Fibroblast of lung (primary cell): ENCODE data around the gene SPAG9. TPM values are rescaled to one million over a fixed set of nuclear protein-coding genes. Genes with fewer than 3 reads are reported as not detected.

Source experiments
- DNase-seq, 2 donors: peaks; one replicate each; pipeline versions ENCODE4 v3.0.0 to v3.0.0-alpha.2; 2010; ENCODE audit warnings: low read depth in 2 of 2
- H2AFZ ChIP-seq: 2 replicates; pipeline ENCODE4 v1.5.1; 2012; ENCODE audit warnings: low read length, control low read depth, inconsistent platforms
- H3K27ac ChIP-seq: 2 replicates; pipeline ENCODE4 v1.5.1; 2011; ENCODE audit warnings: low read length, control low read depth; ENCODE audit not compliant: insufficient read depth
- H3K27me3 ChIP-seq: 2 replicates; pipeline ENCODE4 v1.5.1; 2011; ENCODE audit warnings: mild to moderate bottlenecking, low read length; ENCODE audit not compliant: control insufficient read depth, insufficient read depth
- H3K36me3 ChIP-seq: 2 replicates; pipeline ENCODE4 v1.5.1; 2011; ENCODE audit warnings: low read length; ENCODE audit not compliant: control insufficient read depth, insufficient read depth
- H3K4me1 ChIP-seq: 2 replicates; pipeline ENCODE4 v1.5.1; 2011; ENCODE audit warnings: low read length; ENCODE audit not compliant: control insufficient read depth, insufficient read depth; ENCODE audit errors: extremely low read depth
- H3K4me2 ChIP-seq: 2 replicates; pipeline ENCODE4 v1.5.1; 2011; ENCODE audit warnings: low read length, control low read depth; ENCODE audit not compliant: insufficient read depth; ENCODE audit errors: extremely low read depth
- H3K4me3 ChIP-seq, 4 experiments: fragments of 200-600 bp in 1 of 4; sonication (generic) in 1 of 4; replicated peaks in 1 of 4; 2 replicates each; pipeline ENCODE4 v1.5.1; 2011 to 2016; ENCODE audit warnings: low read length in 4 of 4, low read depth in 3 of 4, mild to moderate bottlenecking in 3 of 4, control low read depth in 2 of 4, inconsistent platforms in 1 of 4, mixed read lengths in 1 of 4; ENCODE audit not compliant: insufficient read depth in 1 of 4; ENCODE audit errors: control extremely low read depth in 1 of 4
- H3K79me2 ChIP-seq: 2 replicates; pipeline ENCODE4 v1.5.1; 2012; ENCODE audit warnings: mild to moderate bottlenecking, low read length, inconsistent platforms; ENCODE audit not compliant: control insufficient read depth, insufficient read depth
- H3K9ac ChIP-seq: 2 replicates; pipeline ENCODE4 v1.5.1; 2011; ENCODE audit warnings: mild to moderate bottlenecking, low read length, control low read depth; ENCODE audit not compliant: insufficient read depth
- H3K9me3 ChIP-seq: 2 replicates; pipeline ENCODE4 v1.5.1; 2012; ENCODE audit warnings: low read depth, low read length; ENCODE audit not compliant: control insufficient read depth, insufficient read depth
- H4K20me1 ChIP-seq: 2 replicates; pipeline ENCODE4 v1.5.1; 2011; ENCODE audit warnings: low read length; ENCODE audit not compliant: control insufficient read depth, insufficient read depth; ENCODE audit errors: extremely low read depth
- EZH2 ChIP-seq: IDR thresholded peaks from 2 replicates; pipeline ENCODE4 v1.5.1; 2012; ENCODE audit warnings: low read length, control low read depth, mild to moderate bottlenecking; ENCODE audit errors: missing control alignments
- polyA plus RNA-seq, 2 donors: library from polyadenylated mRNA; depleted of rRNA in 1 of 2; stranded (reverse) in 1 of 2; unstranded in 1 of 2; fragments of >200 nt; gene quantifications; 2 replicates each; pipeline ENCODE4 v1.2.1, GENCODE V29; 2011 to 2012; ENCODE audit warnings: missing spikeins in 1 of 2
- total RNA-seq: library from RNA; depleted of rRNA; stranded (reverse); fragments of >200 nt; gene quantifications from 2 replicates; pipeline ENCODE4 v1.2.1, GENCODE V29; 2014
- TF ChIP-seq, protein P1 (sequence below), 2 donors: IDR thresholded peaks in 1 of 2; conservative IDR thresholded peaks in 1 of 2; 1 replicate in 1 of 2; 2 replicates in 1 of 2; pipeline ENCODE4 v1.5.1; 2011 to 2012; ENCODE audit warnings: low read length in 2 of 2, control low read depth in 1 of 2, inconsistent platforms in 1 of 2, low read depth in 1 of 2, mild to moderate bottlenecking in 1 of 2

SPAG9 gene
- total and polyA plus RNA-seq, 2 donors (not counting 1 experiment from before 2014, with no cell fraction given), result 49.8 to 126 TPM

DNA sequence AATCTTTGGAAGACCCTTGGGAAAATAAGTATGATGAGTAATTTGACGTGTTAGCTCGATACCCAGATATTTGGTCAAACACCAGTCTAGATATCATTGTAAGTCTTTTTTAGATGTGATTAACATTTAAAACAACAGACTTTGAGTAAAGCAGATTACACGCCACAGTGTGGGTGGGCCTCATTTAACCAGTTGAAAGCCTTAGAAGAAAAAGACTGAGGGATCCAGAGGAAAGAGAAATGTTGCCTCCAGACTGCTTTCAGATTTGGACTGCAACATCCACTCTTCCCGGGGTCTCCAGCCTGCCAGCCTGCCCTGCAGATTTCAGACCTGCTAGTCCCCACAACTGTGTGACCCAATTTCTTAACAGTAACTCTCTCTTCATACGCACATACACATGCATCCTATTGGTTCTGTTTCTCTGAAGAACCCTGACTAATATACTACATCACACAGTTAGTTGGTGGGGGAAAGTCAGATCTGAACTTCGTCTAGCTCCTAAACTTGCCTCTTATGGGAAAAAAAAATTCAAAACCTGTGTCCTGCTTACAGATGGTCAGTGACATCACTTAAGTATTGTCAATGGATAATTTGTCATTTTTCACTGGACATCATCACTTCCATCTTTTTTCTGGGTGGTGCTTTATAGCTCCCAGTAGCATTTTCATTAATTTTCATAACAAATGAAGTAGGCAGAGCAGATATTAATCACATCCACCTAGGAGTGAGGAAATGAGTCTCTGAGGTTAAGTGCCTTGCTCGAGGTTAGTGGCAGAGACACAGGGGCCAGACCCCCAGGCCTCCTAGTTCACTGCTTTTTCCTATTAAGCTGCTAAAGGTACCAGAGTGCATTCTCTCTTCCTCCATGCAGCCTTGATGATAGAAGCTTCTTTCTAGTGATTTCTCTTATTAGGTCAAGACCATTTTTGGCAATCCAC lies 146.8 kb downstream of the SPAG9 start:
- Histone ChIP-seq H3K4me1 (no peaks in the 10 kb centered on the region), H2AFZ (no peak overlapping the region), H3K9me3 (no peaks in the 10 kb centered on the region), H3K79me2 (no peaks in the 10 kb centered on the region), H3K36me3 (peaks cover 9% of the 10 kb centered on the region), H3K27me3 (no peaks in the 10 kb centered on the region), H3K4me3 (no peak overlapping the region), H3K4me2 (no peak overlapping the region), H4K20me1 (no peaks in the 10 kb centered on the region), H3K27ac (no peak overlapping the region), H3K9ac (no peak overlapping the region)
- no peak for DNase-seq
- TF ChIP-seq, protein P1, sequence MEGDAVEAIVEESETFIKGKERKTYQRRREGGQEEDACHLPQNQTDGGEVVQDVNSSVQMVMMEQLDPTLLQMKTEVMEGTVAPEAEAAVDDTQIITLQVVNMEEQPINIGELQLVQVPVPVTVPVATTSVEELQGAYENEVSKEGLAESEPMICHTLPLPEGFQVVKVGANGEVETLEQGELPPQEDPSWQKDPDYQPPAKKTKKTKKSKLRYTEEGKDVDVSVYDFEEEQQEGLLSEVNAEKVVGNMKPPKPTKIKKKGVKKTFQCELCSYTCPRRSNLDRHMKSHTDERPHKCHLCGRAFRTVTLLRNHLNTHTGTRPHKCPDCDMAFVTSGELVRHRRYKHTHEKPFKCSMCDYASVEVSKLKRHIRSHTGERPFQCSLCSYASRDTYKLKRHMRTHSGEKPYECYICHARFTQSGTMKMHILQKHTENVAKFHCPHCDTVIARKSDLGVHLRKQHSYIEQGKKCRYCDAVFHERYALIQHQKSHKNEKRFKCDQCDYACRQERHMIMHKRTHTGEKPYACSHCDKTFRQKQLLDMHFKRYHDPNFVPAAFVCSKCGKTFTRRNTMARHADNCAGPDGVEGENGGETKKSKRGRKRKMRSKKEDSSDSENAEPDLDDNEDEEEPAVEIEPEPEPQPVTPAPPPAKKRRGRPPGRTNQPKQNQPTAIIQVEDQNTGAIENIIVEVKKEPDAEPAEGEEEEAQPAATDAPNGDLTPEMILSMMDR (conservative IDR thresholded peaks at IDR 0.05 in 1 of 2, IDR thresholded peaks at IDR 0.05 in 1 of 2; ENCODE audit: low read depth in 1 of 2, low read length in 2 of 2), result no peak
- no peak for TF ChIP-seq EZH2

DNA sequence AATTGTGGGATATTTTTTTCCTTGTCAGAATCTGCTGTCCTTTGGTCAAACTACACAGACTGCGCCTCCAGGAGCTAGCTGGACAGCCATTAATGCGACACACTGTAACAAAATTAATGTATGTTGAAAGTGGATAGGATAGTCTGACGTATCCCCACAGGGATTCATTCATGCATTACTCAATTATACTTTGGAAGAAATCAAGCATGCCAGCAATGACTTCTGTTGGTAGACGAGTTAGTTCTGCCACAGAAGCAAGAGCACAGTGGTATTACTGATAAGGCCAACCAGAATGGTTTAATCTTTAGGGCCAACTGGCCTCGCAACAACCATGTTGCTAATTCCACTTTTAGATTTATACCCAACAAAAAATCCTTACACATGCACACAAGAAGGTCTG lies 148.1 kb downstream of the SPAG9 start:
- Histone ChIP-seq H3K36me3 (peaks cover 6% of the 10 kb centered on the region), H2AFZ (no peak overlapping the region), H3K4me1 (no peaks in the 10 kb centered on the region), H3K4me3 (no peak overlapping the region), H3K4me2 (no peak overlapping the region), H3K79me2 (no peaks in the 10 kb centered on the region), H3K9me3 (no peaks in the 10 kb centered on the region), H3K9ac (no peak overlapping the region), H3K27ac (no peak overlapping the region), H4K20me1 (no peaks in the 10 kb centered on the region), H3K27me3 (no peaks in the 10 kb centered on the region)
- DNase-seq, result no peak
- no peak for TF ChIP-seq EZH2
- TF ChIP-seq, protein P1 (conservative IDR thresholded peaks at IDR 0.05 in 1 of 2, IDR thresholded peaks at IDR 0.05 in 1 of 2; ENCODE audit: low read depth in 1 of 2, low read length in 2 of 2), result no peak

DNA sequence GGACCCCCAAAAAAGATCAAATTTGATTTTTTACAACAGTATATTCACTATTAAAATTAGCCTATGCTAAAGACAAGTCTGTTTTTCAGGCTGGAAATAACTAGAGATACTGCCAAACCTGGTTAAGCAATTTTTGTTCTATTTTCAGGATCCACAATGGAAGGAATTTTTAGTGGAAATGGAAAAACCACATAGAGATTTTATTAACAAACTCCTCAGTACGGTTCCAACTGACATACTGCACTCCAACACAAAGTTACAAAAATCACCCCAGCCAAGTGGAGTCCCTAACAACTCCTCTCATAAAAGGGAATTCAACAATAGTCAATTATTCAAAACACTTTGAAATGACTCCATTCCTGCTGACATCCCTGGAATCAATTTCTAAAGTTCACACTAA lies 152.9 kb downstream of the SPAG9 start:
- H3K4me1 ChIP-seq, result no peaks in the 10 kb centered on the region
- H3K27ac ChIP-seq, result no peak overlapping the region
- TF ChIP-seq, protein P1 (conservative IDR thresholded peaks at IDR 0.05 in 1 of 2, IDR thresholded peaks at IDR 0.05 in 1 of 2; ENCODE audit: low read depth in 1 of 2, low read length in 2 of 2), result no peak
- no peak for TF ChIP-seq EZH2
- no peak overlapping the region for H3K4me2 ChIP-seq
- no peak overlapping the region for H3K9ac ChIP-seq
- peaks cover 4% of the 10 kb centered on the region for H3K36me3 ChIP-seq
- H3K27me3 ChIP-seq, result no peaks in the 10 kb centered on the region
- H3K9me3 ChIP-seq, result no peaks in the 10 kb centered on the region
- H4K20me1 ChIP-seq, result no peaks in the 10 kb centered on the region
- DNase-seq, result peak; percentile 27 to 47
- H3K79me2 ChIP-seq, result no peaks in the 10 kb centered on the region
- no peak overlapping the region for H3K4me3 ChIP-seq
- no peak overlapping the region for H2AFZ ChIP-seq
